Hematopoietic multipotent progenitor cell treated with erythropoietin and hydrocortisone succinate and interleukin-3 and kit ligand, for 4 days (in vitro differentiated cells): ENCODE measurements around the gene MORN4.
A peak's percentile ranks its signal among the peaks of the same experiment; 100 is the strongest.

Experiments used
- DNase-seq: peaks from one replicate; pipeline ENCODE4 v3.0.0-alpha.2; 2015

The MORN4 gene

GRCh38 chr10:97572214-97572989 lies 60.9 kb downstream of the MORN4 start, which contains the start of gene ANKRD2:
Gene ANKRD2 (plus strand): TSS chr10:97572779. CDS start chr10:97572789, 10 bp downstream.
- DNase-seq: peak; percentile 92

GRCh38 chr10:97571622-97572021 lies 61.7 kb downstream of the MORN4 start:
- DNase-seq: no peak

- no peak for DNase-seq
Observed at GRCh38 chr10:97570789-97571471, 62.4 kb downstream of the MORN4 start.

GRCh38 chr10:97570146-97570788 lies 63.0 kb downstream of the MORN4 start:
- DNase-seq: no peak

GRCh38 chr10:97567891-97568290 lies 65.4 kb downstream of the MORN4 start:
- no peak for DNase-seq

- no peak for DNase-seq
Observed at GRCh38 chr10:97566336-97566996, 66.8 kb downstream of the MORN4 start.

GRCh38 chr10:97564776-97565175 lies 68.5 kb downstream of the MORN4 start:
- DNase-seq: peak; percentile 28
